ENCODE results near the gene ICOSLG. TPM values are rescaled to one million over a fixed set of nuclear protein-coding genes. Genes with fewer than 3 reads are reported as not detected.
"Not testable (repeated sequence)": the region's sequence is repeated elsewhere in the genome, so short reads cannot be mapped to it uniquely, and the experiment has no call there.

The ICOSLG gene
- polyA plus RNA-seq (2014; cell fraction: cytosol; rRNA removed): not detected in 2 replicates
- not detected in 2 replicates for polyA plus RNA-seq (2014; cell fraction: nucleus; rRNA removed)

- DNase-seq (ENCODE audit: low spot score): not testable (repeated sequence)
These were observed at the start of gene ICOSLG for GRCh38 chr21:44240842-44241241. ICOSLG (minus strand) TSS chr21:44240943; CDS start chr21:44240817, 126 bp downstream.

- DNase-seq (ENCODE audit: low spot score): no peak
These were observed 48.8 kb upstream of the ICOSLG start for GRCh38 chr21:44289381-44290010.

GRCh38 chr21:44288251-44289110 is 47.7 kb upstream of the ICOSLG start:
- DNase-seq (ENCODE audit: low spot score): no peak

- no peak for DNase-seq (ENCODE audit: low spot score)
These were observed 46.2 kb upstream of the ICOSLG start for GRCh38 chr21:44286716-44287632.

GRCh38 chr21:44286086-44286715 is 45.5 kb upstream of the ICOSLG start:
- DNase-seq (ENCODE audit: low spot score): no peak

- no peak for DNase-seq (ENCODE audit: low spot score)
These were observed 44.6 kb upstream of the ICOSLG start, which contains the start of gene AIRE for GRCh38 chr21:44285138-44285992. AIRE (plus strand) TSS chr21:44285876; CDS start chr21:44286007, 131 bp downstream.

- DNase-seq (ENCODE audit: low spot score): no peak
These were observed 43.2 kb upstream of the ICOSLG start for GRCh38 chr21:44283948-44284347.

GRCh38 chr21:44283211-44283785 is 42.6 kb upstream of the ICOSLG start:
- DNase-seq (ENCODE audit: low spot score): not testable (repeated sequence)

- DNase-seq (ENCODE audit: low spot score): no peak
These were observed 41.6 kb upstream of the ICOSLG start for GRCh38 chr21:44282370-44282769.

GRCh38 chr21:44281801-44282200 is 41.1 kb upstream of the ICOSLG start:
- DNase-seq (ENCODE audit: low spot score): no peak

GRCh38 chr21:44279354-44280260 is 38.9 kb upstream of the ICOSLG start:
- no peak for DNase-seq (ENCODE audit: low spot score)

GRCh38 chr21:44275041-44275440 is 34.3 kb upstream of the ICOSLG start:
- DNase-seq (ENCODE audit: low spot score): no peak

GRCh38 chr21:44273046-44273445 is 32.3 kb upstream of the ICOSLG start:
- no peak for DNase-seq (ENCODE audit: low spot score)

- DNase-seq (ENCODE audit: low spot score): no peak
These were observed 31.6 kb upstream of the ICOSLG start for GRCh38 chr21:44272284-44272858.

- no peak for DNase-seq (ENCODE audit: low spot score)
These were observed 31.0 kb upstream of the ICOSLG start for GRCh38 chr21:44271558-44272283.

- DNase-seq (ENCODE audit: low spot score): no peak
These were observed 28.3 kb upstream of the ICOSLG start for GRCh38 chr21:44269090-44269489.

GRCh38 chr21:44267655-44268142 is 27.0 kb upstream of the ICOSLG start:
- no peak for DNase-seq (ENCODE audit: low spot score)

All from SK-N-DZ (cell line).